Endothelial cell (in vitro differentiated cells): ENCODE results near the gene HSD3B2. TPM values are rescaled to one million over a fixed set of nuclear protein-coding genes. Genes with fewer than 3 reads are reported as not detected.

ENCODE experiments used
- DNase-seq: peaks from one replicate; pipeline ENCODE4 v3.0.0; 2021; ENCODE audit warnings: low spot score
- H3K27ac Mint-ChIP-seq: one replicate; pipeline ENCODE4 v1.8.0; 2021; ENCODE audit warnings: mixed read lengths, inconsistent platforms; ENCODE audit not compliant: unreplicated experiment
- H3K27me3 Mint-ChIP-seq: one replicate; pipeline ENCODE4 v1.8.0; 2021; ENCODE audit warnings: mild to moderate bottlenecking, moderate library complexity, mixed read lengths, inconsistent platforms; ENCODE audit not compliant: unreplicated experiment
- H3K36me3 Mint-ChIP-seq: one replicate; pipeline ENCODE4 v1.8.0; 2021; ENCODE audit warnings: mild to moderate bottlenecking, low read depth, mixed read lengths, inconsistent platforms; ENCODE audit not compliant: unreplicated experiment
- H3K4me1 Mint-ChIP-seq: one replicate; pipeline ENCODE4 v1.8.0; 2021; ENCODE audit warnings: mild to moderate bottlenecking, mixed read lengths, inconsistent platforms; ENCODE audit not compliant: unreplicated experiment
- H3K4me3 Mint-ChIP-seq: one replicate; pipeline ENCODE4 v1.8.0; 2021; ENCODE audit warnings: mild to moderate bottlenecking, mixed read lengths, inconsistent platforms; ENCODE audit not compliant: unreplicated experiment
- H3K9me3 Mint-ChIP-seq: one replicate; pipeline ENCODE4 v1.8.0; 2021; ENCODE audit warnings: mixed read lengths, inconsistent platforms; ENCODE audit not compliant: unreplicated experiment
- CTCF ChIP-seq: fragments of 200-600 bp; sonication (generic); IDR thresholded peaks from one replicate; pipeline ENCODE4 v1.5.0; 2021; ENCODE audit warnings: antibody characterized with exemption; ENCODE audit not compliant: unreplicated experiment
- total RNA-seq: library from RNA; stranded (reverse); fragmentation: NEBNext Ultra II Directional; extraction: Animal tissue kit (Norgen Biotek cat#: 25700); gene quantifications from one replicate; pipeline ENCODE4 v1.2.1, GENCODE V29; 2021; ENCODE audit not compliant: unreplicated experiment

HSD3B2 gene
- total RNA-seq, 1 donor from 2014 or later, result not detected

DNA sequence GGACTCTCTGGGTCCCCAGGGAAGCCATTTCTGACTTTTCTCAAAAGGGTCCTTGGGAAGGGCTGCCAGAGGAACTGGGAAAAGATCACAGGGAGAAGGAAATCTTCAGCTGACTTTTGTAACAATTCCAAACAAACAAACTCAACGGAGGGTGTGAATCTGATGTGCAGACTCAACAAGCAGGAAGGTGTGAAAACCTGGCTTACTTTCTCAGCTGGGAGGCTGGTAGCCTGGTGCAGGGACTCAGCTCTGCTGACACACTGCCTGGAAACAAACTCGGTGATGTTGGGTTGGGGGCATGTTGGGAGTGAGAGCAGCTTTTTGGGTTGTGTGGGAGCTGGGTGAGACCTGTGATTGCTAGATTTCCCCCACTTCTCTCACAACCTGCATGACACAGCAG lies 10.2 kb upstream of the HSD3B2 start:
- no peak for DNase-seq
- TF ChIP-seq CTCF, result no peak
- no peaks in the 10 kb centered on the region for H3K36me3 Mint-ChIP-seq
- H3K27ac Mint-ChIP-seq, result no peak overlapping the region
- no peak overlapping the region for H3K4me3 Mint-ChIP-seq
- no peaks in the 10 kb centered on the region for H3K27me3 Mint-ChIP-seq
- H3K9me3 Mint-ChIP-seq, result no peaks in the 10 kb centered on the region
- no peaks in the 10 kb centered on the region for H3K4me1 Mint-ChIP-seq

DNA sequence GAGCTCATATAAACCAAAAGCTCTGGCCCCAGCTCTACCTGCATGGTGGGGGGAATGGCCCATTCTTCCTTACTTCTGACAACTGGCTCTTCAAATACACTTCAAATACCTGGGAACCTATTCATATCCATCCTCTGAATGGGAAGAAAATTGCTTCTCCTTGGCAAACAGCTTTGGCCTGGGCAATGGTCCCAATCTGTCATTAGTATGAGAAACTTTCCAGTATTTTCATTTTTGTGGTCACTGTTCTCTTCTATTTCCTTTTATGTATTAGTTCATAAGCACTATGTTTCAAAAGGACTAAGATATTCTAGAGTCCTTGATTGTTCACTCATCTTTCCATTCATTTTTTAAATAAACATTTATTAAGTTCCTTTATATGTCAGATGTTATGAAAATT lies 5.2 kb upstream of the HSD3B2 start:
- H3K27me3 Mint-ChIP-seq, result no peaks in the 10 kb centered on the region
- no peak overlapping the region for H3K4me3 Mint-ChIP-seq
- H3K4me1 Mint-ChIP-seq, result no peaks in the 10 kb centered on the region
- DNase-seq, result no peak
- TF ChIP-seq CTCF, result no peak
- H3K9me3 Mint-ChIP-seq, result no peaks in the 10 kb centered on the region
- no peaks in the 10 kb centered on the region for H3K36me3 Mint-ChIP-seq
- no peak overlapping the region for H3K27ac Mint-ChIP-seq

DNA sequence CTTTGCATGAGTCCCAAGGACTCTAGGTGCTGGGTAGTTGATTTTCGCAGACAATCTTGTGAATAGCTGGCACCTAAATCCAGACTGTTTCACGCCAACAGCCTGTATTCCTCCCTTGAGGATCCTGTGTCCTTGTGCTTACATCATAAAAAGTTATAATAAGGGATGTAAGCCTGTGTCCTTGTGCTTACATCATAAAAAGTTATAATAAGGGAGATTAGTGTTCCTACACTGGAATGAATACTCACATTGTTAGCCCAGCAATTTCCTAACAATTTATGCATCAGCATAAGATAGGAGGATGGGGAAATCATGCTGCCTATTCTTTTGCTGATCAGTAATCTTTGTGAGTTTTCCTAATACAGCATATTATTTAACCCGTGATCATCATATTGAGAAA lies 4.0 kb upstream of the HSD3B2 start:
- no peaks in the 10 kb centered on the region for H3K9me3 Mint-ChIP-seq
- H3K27me3 Mint-ChIP-seq, result peaks cover 3% of the 10 kb centered on the region
- no peak for DNase-seq
- TF ChIP-seq CTCF, result no peak
- no peak overlapping the region for H3K27ac Mint-ChIP-seq
- H3K4me1 Mint-ChIP-seq, result no peaks in the 10 kb centered on the region
- no peaks in the 10 kb centered on the region for H3K36me3 Mint-ChIP-seq
- no peak overlapping the region for H3K4me3 Mint-ChIP-seq

DNA sequence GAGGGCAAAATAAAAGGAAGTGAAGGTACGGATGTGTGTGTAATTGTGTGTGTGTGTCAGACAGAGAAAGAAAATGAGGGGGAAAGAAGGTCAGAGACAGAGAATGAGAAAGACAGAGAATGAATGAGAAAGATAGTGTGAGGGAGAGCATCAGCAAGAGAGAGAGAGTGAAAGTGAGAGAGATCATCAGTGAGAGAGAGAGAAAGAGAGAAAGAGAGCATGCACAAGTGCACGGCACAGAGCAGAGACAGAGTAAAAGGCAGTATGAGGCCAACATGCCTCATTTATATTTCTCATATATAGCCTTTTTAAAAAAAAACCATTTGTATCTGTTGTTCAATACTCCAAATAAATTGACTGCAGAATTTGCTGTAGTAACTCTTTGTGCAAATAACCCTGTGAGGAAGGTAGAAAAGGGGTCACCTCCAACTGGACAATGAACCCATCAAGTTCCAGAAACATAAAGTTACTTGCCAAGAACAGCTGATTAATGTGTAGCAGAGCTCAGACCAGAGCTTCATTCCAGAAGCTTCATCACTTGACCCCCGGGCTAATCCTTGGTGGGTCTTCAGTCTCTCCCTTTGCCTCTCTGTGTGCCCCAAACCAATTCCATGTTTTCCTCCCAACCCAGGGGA lies 1.2 kb downstream of the HSD3B2 start:
- Mint-ChIP-seq H3K4me1 (no peaks in the 10 kb centered on the region), H3K9me3 (no peaks in the 10 kb centered on the region), H3K36me3 (no peaks in the 10 kb centered on the region), H3K27me3 (peaks cover 3% of the 10 kb centered on the region), H3K4me3 (no peak overlapping the region), H3K27ac (no peak overlapping the region)
- no peak for DNase-seq
- no peak for TF ChIP-seq CTCF

DNA sequence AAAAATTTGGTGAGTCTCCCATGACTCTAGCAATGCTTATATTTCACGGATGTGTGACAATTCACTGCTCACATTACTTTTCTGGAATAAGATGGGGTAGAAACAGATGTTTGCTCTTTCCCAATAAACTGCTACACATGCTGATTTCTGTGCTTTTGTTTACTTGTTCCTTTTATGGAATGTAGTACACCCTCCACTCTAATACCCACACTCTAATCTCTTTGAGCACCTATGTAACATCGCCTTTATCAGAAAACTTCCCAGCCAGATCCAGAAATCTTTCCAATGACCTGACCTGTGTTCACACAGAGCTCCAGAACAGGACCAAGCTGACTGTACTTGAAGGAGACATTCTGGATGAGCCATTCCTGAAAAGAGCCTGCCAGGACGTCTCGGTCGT lies 4.2 kb downstream of the HSD3B2 start:
- no peaks in the 10 kb centered on the region for H3K4me1 Mint-ChIP-seq
- H3K36me3 Mint-ChIP-seq, result no peaks in the 10 kb centered on the region
- H3K27me3 Mint-ChIP-seq, result peaks cover 3% of the 10 kb centered on the region
- no peak overlapping the region for H3K27ac Mint-ChIP-seq
- H3K9me3 Mint-ChIP-seq, result no peaks in the 10 kb centered on the region
- TF ChIP-seq CTCF, result no peak
- DNase-seq, result no peak
- H3K4me3 Mint-ChIP-seq, result no peak overlapping the region
